Right lobe of liver (tissue), 6 donors: Measurements from ENCODE around the gene APLP2. TPM values are rescaled to one million over a fixed set of nuclear protein-coding genes. Genes with fewer than 3 reads are reported as not detected.

Experiments
- ATAC-seq, 4 donors: fragments of 200-7000 bp; cut with Tn5 transposase; one replicate each; pipeline ENCODE4 v1.9.1; 2020; ENCODE audit warnings: mild to moderate bottlenecking in 4 of 4, moderate library complexity in 4 of 4
- DNase-seq, 3 donors: peaks; one replicate each; pipeline ENCODE4 v3.0.0-alpha.2; 2020
- H3K27ac ChIP-seq, 3 donors: fragments of 200-600 bp; one replicate each; pipeline ENCODE4 v1.8.0; 2022
- H3K27me3 ChIP-seq, 2 donors: fragments of 200-600 bp; one replicate each; pipeline ENCODE4 v1.8.0; 2022
- H3K36me3 ChIP-seq, 4 donors: fragments of 200-600 bp; sonication (generic) in 1 of 4; one replicate each; pipeline versions ENCODE4 v1.5.1 to v1.8.0; 2017 to 2022; ENCODE audit warnings: control low read depth in 1 of 4
- H3K4me1 ChIP-seq, 4 donors: fragments of 200-600 bp; sonication (generic) in 1 of 4; one replicate each; pipeline versions ENCODE4 v1.5.1 to v1.8.0; 2017 to 2022; ENCODE audit warnings: control low read depth in 1 of 4
- H3K4me3 ChIP-seq, 3 donors: fragments of 200-600 bp; one replicate each; pipeline ENCODE4 v1.8.0; 2022
- H3K9me3 ChIP-seq, 4 donors: fragments of 200-600 bp; sonication (generic) in 1 of 4; one replicate each; pipeline versions ENCODE4 v1.5.1 to v1.8.0; 2017 to 2022; ENCODE audit warnings: control low read depth in 1 of 4
- CTCF ChIP-seq, 4 donors: fragments of 200-600 bp in 3 of 4; fragments of 450-650 bp in 1 of 4; IDR thresholded peaks; one replicate each; pipeline versions ENCODE4 v1.5.1 to v1.8.0; 2016 to 2022; ENCODE audit warnings: antibody characterized with exemption in 4 of 4, mild to moderate bottlenecking in 2 of 4
- POLR2A ChIP-seq: fragments of 450-650 bp; IDR thresholded peaks from one replicate; pipeline ENCODE4 v1.6.1; 2017; ENCODE audit warnings: antibody characterized with exemption, mild to moderate bottlenecking
- WGBS: methylation state at CpG from one replicate; pipeline ENCODE4 v1.1.6; 2018; ENCODE audit warnings: low coverage, low lambda C conversion rate; ENCODE audit not compliant: insufficient coverage; ENCODE audit errors: missing lambda C conversion rate; 5-methylcytosine and 5-hydroxymethylcytosine counted together
- intact Hi-C, 2 donors: fragments of 100-400 bp; cut with DNase I; formaldehyde crosslinking; loops; one replicate each; pipeline versions ENCODE4 v1.11.2 to v1.14.1; 2022
- total RNA-seq, 6 experiments: library from RNA; depleted of rRNA in 2 of 6; stranded (reverse); fragments of >200 nt in 2 of 6; fragmentation: NEBNext Ultra II Directional in 3 of 6; extraction: Animal tissue kit (Norgen Biotek cat#: 25700) in 3 of 6; gene quantifications; one replicate each; pipeline versions ENCODE4 v1.1.0 to v1.2.4, GENCODE V29; 2016 to 2023
- donor health status: DM: no; HTN: yes; CAD: no.
- donor health status: DM: no; HTN: no; CAD: no.
- donor health status: DM: no; HTN: no; CAD: no.
- donor health status: DM: no; HTN: yes; CAD: no.
- donor health status: DM: no; HTN: yes; CAD: no.

The APLP2 gene
- total RNA-seq, 6 experiments from 2014 or later: 184 to 255 (median 252) TPM

DNA sequence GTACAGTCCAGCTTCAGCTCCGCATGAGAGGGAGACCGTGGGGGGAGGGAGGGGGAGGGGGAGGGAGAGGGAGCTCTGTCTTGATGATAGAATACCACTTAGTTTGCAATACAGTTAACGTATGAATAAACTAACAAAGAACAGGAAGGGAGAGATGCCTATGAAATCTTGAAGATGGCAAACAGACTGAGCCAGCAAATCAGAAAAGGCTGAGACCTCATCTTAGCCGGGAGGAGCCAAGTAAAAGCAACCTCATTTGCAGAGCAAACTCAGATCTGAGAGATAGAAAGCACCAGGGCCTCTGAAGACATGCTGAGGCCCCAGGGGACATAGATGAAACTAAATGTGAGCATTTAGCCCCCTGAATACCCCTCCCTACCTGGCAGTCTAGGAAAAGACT, 23.0 kb downstream of the APLP2 start:
- Histone ChIP-seq H3K4me1 (peaks cover 0 to 24% (median 4%) of the 10 kb centered on the region in 4 donors), H3K36me3 (no peaks in the 10 kb centered on the region), H3K27me3 (no peaks in the 10 kb centered on the region), H3K4me3 (no peak overlapping the region), H3K9me3 (no peaks in the 10 kb centered on the region), H3K27ac (no peak overlapping the region)
- DNase-seq (no peak), ATAC-seq (no peak)
- intact Hi-C loops: no loop called here
- 75% methylated on average over 4 of the region's 4 CpGs for WGBS
- no peak for TF ChIP-seq POLR2A
- no peak for TF ChIP-seq CTCF (IDR thresholded peaks at IDR 0.05)

GRCh38 chr11:130094614-130095013, 24.9 kb downstream of the APLP2 start:
- WGBS: 86% methylated on average over 4 of the region's 4 CpGs
- Histone ChIP-seq H3K9me3 (no peaks in the 10 kb centered on the region), H3K27me3 (no peaks in the 10 kb centered on the region), H3K36me3 (no peaks in the 10 kb centered on the region), H3K4me3 (no peak overlapping the region), H3K4me1 (peaks cover 0 to 12% (median 0%) of the 10 kb centered on the region in 4 donors), H3K27ac (no peak overlapping the region)
- intact Hi-C loops: no loop called here
- no peak for TF ChIP-seq CTCF (IDR thresholded peaks at IDR 0.05)
- peak; percentile 36 to 63 (median 52) for ATAC-seq
- no peak for DNase-seq

- WGBS: 67% methylated on average over 1 of the region's 1 CpG
- Histone ChIP-seq H3K9me3 (no peaks in the 10 kb centered on the region), H3K4me1 (peaks cover 0 to 10% (median 0%) of the 10 kb centered on the region in 4 donors), H3K4me3 (no peak overlapping the region), H3K27me3 (no peaks in the 10 kb centered on the region), H3K27ac (no peak overlapping the region), H3K36me3 (no peaks in the 10 kb centered on the region)
- ATAC-seq: peak in 1 of 4 donors; percentile 22
- TF ChIP-seq CTCF (IDR thresholded peaks at IDR 0.05) (no peak), POLR2A (no peak)
- intact Hi-C loops: no loop called here
- DNase-seq: no peak
Observed at GRCh38 chr11:130095326-130095725, 25.6 kb downstream of the APLP2 start.

GRCh38 chr11:130096042-130096441, 26.3 kb downstream of the APLP2 start:
- TF ChIP-seq POLR2A (no peak), CTCF (IDR thresholded peaks at IDR 0.05) (no peak)
- H3K27me3 ChIP-seq: no peaks in the 10 kb centered on the region
- no peak overlapping the region for H3K27ac ChIP-seq
- no peak overlapping the region for H3K4me3 ChIP-seq
- H3K4me1 ChIP-seq: peaks cover 0 to 10% (median 0%) of the 10 kb centered on the region in 4 donors
- no CpG with 5 or more reads among the region's 2 CpGs for WGBS
- ATAC-seq (no peak), DNase-seq (no peak)
- intact Hi-C loops: no loop called here
- no peaks in the 10 kb centered on the region for H3K9me3 ChIP-seq
- H3K36me3 ChIP-seq: no peaks in the 10 kb centered on the region

GRCh38 chr11:130096823-130097222, 27.1 kb downstream of the APLP2 start:
- no peak for ATAC-seq
- no peak for DNase-seq
- Histone ChIP-seq H3K4me3 (no peak overlapping the region), H3K4me1 (peaks cover 0 to 15% (median 2%) of the 10 kb centered on the region in 4 donors), H3K27me3 (no peaks in the 10 kb centered on the region), H3K27ac (no peak overlapping the region), H3K9me3 (no peaks in the 10 kb centered on the region), H3K36me3 (no peaks in the 10 kb centered on the region)
- TF ChIP-seq CTCF (IDR thresholded peaks at IDR 0.05): no peak
- intact Hi-C loops: no loop called here
- 94% methylated on average over 2 of the region's 2 CpGs for WGBS
